ENCODE data around the gene ZEB1.

- TF ChIP-seq JUN (IDR thresholded peaks at IDR 0.05; ENCODE audit: low read depth, low read length) (no peak), MAX (IDR thresholded peaks at IDR 0.05) (no peak), FOSL1 (IDR thresholded peaks at IDR 0.05; ENCODE audit: insufficient read depth, low read depth, low read length) (no peak), EP300 (IDR thresholded peaks at IDR 0.05; ENCODE audit: borderline replicate concordance in 1 of 2, low read depth in 2 of 2, low read length in 2 of 2) (no peak), EZH2 (IDR thresholded peaks at IDR 0.05; ENCODE audit: low read depth, low read length, severe bottlenecking) (no peak), YY1 (IDR thresholded peaks at IDR 0.05; ENCODE audit: low read depth, low read length) (no peak), EGR1 (IDR thresholded peaks at IDR 0.05; ENCODE audit: borderline replicate concordance, low read depth, low read length) (no peak), TEAD4 (IDR thresholded peaks at IDR 0.05; ENCODE audit: low read depth, low read length) (no peak), SIRT6 (IDR thresholded peaks at IDR 0.05; ENCODE audit: low read length) (no peak)
- TF ChIP-seq, protein P1, sequence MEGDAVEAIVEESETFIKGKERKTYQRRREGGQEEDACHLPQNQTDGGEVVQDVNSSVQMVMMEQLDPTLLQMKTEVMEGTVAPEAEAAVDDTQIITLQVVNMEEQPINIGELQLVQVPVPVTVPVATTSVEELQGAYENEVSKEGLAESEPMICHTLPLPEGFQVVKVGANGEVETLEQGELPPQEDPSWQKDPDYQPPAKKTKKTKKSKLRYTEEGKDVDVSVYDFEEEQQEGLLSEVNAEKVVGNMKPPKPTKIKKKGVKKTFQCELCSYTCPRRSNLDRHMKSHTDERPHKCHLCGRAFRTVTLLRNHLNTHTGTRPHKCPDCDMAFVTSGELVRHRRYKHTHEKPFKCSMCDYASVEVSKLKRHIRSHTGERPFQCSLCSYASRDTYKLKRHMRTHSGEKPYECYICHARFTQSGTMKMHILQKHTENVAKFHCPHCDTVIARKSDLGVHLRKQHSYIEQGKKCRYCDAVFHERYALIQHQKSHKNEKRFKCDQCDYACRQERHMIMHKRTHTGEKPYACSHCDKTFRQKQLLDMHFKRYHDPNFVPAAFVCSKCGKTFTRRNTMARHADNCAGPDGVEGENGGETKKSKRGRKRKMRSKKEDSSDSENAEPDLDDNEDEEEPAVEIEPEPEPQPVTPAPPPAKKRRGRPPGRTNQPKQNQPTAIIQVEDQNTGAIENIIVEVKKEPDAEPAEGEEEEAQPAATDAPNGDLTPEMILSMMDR (IDR thresholded peaks at IDR 0.05; ENCODE audit: control extremely low read depth in 1 of 3, insufficient read depth in 1 of 3, low read depth in 1 of 3, low read length in 3 of 3), result peak in 1 of 3 experiments; percentile 9; a peak in 1 of 4 replicates
Observed at GRCh38 chr10:31322647-31323046, 3.6 kb downstream of the ZEB1 start.
